Measurements from ENCODE around the gene IGLL1.
"Not testable (repeated sequence)": the region's sequence is repeated elsewhere in the genome, so short reads cannot be mapped to it uniquely, and the experiment has no call there.

Gene IGLL1

DNA sequence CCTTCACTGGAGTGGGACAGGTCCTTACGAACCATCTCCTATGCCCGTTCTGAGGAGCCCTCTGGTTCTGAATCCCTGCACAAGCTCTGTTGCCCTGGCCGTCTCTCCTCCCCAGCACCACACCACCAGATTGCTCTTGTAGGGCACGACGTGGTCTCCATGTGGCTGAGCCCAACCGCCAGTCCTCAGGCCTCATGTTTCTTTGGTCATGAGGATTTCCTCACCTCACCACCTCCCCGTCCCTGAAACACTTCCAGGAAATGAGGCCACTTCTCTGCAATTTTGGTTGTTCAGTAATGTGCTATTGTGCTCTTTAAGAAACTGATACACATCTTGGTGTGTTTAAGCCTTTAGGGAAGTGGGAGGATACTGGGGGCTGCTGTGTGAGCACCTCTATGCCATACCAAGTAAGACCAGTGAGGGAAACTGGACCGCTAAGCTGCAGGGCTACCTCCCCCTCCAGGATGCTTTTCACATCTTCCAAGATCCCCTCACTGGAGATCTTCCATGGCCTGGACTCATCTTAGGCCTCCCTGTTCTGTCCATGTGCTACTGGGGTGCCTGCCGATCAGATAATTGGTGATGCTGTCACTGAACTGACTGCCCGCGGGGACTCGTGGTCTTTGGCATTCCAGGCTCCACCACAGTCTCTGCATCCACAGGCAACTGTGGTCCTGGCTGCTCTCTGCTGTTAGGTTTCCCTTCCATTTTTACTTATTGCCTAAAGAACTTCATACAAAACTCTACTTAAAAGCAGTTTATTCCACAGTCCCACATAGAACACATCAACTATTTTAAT is 30.1 kb upstream of the IGLL1 start:
- Histone ChIP-seq H3K4me1 (ENCODE audit: control insufficient read depth, insufficient read depth, low read length) (peaks cover 6% of the 10 kb centered on the region), H3K4me3 (ENCODE audit: insufficient read depth, low read depth, low read length) (no peak overlapping the region), H3K9me3 (ENCODE audit: control insufficient read depth, low read length) (no peaks in the 10 kb centered on the region), H3K36me3 (ENCODE audit: control insufficient read depth, insufficient read depth, low read length) (no peaks in the 10 kb centered on the region), H3K27me3 (ENCODE audit: control insufficient read depth, insufficient read depth, low read length, poor library complexity, severe bottlenecking) (no peaks in the 10 kb centered on the region), H3K27ac (ENCODE audit: insufficient read depth, low read depth, low read length, poor library complexity, severe bottlenecking) (no peak overlapping the region)
- WGBS, 2 experiments: 87 to 89% methylated on average over 12 of the region's 12 CpGs

DNA sequence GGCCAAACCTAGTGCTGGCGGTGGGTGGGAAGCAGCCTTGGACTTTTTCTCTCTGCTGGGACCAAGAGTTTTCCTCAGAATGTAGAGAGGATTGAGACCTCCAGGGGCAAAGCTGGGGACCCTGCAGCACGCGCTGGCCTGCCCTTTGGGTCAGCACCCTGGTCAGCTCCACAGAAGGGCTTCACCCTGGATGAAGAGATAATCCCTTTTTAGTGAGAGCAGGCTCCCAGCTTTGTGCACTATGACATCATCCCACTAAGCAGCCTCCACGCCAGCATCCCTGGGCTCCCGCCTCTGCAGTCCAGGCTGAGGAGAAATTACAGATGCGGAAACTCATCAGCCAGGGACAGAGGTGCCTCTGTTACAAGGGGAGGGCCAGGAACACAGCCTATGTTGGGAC is 28.5 kb upstream of the IGLL1 start:
- Histone ChIP-seq H3K27me3 (ENCODE audit: control insufficient read depth, insufficient read depth, low read length, poor library complexity, severe bottlenecking) (no peaks in the 10 kb centered on the region), H3K4me3 (ENCODE audit: insufficient read depth, low read depth, low read length) (no peak overlapping the region), H3K9me3 (ENCODE audit: control insufficient read depth, low read length) (no peaks in the 10 kb centered on the region), H3K4me1 (ENCODE audit: control insufficient read depth, insufficient read depth, low read length) (peaks cover 6% of the 10 kb centered on the region), H3K27ac (ENCODE audit: insufficient read depth, low read depth, low read length, poor library complexity, severe bottlenecking) (no peak overlapping the region), H3K36me3 (ENCODE audit: control insufficient read depth, insufficient read depth, low read length) (no peaks in the 10 kb centered on the region)
- WGBS, 2 experiments: 29 to 30% methylated on average over 6 of the region's 6 CpGs

DNA sequence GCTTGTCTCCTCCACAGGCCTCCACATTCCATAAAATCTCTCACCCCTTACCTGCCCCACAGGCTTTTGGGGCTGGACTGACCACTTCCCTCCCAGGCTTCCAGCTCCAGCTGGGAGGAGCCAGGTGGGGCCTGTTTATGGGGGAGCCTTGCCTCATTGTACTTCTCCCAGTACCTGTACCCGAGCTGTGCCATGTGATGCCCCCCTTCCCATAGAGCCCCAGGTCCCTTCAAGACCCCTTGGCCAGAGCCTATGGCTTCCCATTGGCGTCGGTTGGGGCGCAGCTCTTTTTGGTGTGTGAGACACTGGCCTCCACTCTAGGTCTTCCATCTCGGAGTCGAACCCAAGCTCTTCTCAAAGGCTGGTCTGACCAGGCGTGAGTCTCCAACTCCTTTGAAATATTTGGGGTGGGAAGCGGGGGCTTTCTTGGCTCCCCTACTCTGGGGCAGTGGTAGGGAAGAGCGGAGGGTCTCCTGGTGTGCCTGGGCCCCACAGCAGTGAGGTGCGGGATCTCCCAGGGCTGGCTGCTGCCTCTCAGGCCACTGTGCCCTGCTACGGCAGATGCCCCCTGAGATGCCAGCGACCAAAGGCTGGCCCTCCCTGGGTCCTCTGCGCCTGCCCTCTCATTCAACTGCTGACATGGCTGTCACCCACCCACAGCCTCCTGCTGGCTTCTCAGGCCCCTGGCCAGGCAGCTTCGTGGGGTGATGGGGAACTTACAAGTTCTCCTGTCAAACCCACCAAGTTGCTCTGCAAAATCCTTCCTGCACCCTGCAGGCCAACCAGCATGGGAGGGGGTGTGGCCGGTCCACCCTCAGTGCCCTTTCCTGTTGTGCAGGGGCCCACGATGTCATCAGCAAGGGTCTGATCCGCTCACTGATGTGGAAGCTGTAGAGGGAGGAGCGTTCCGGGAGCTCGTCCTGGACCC is 26.4 kb upstream of the IGLL1 start:
- no peak overlapping the region for H3K4me3 ChIP-seq (ENCODE audit: insufficient read depth, low read depth, low read length)
- H3K27ac ChIP-seq (ENCODE audit: insufficient read depth, low read depth, low read length, poor library complexity, severe bottlenecking): no peak overlapping the region
- H3K27me3 ChIP-seq (ENCODE audit: control insufficient read depth, insufficient read depth, low read length, poor library complexity, severe bottlenecking): no peaks in the 10 kb centered on the region
- H3K36me3 ChIP-seq (ENCODE audit: control insufficient read depth, insufficient read depth, low read length): no peaks in the 10 kb centered on the region
- WGBS, 2 experiments: 86% methylated on average over 20 of the region's 20 CpGs
- no peaks in the 10 kb centered on the region for H3K9me3 ChIP-seq (ENCODE audit: control insufficient read depth, low read length)
- H3K4me1 ChIP-seq (ENCODE audit: control insufficient read depth, insufficient read depth, low read length): peaks cover 6% of the 10 kb centered on the region

DNA sequence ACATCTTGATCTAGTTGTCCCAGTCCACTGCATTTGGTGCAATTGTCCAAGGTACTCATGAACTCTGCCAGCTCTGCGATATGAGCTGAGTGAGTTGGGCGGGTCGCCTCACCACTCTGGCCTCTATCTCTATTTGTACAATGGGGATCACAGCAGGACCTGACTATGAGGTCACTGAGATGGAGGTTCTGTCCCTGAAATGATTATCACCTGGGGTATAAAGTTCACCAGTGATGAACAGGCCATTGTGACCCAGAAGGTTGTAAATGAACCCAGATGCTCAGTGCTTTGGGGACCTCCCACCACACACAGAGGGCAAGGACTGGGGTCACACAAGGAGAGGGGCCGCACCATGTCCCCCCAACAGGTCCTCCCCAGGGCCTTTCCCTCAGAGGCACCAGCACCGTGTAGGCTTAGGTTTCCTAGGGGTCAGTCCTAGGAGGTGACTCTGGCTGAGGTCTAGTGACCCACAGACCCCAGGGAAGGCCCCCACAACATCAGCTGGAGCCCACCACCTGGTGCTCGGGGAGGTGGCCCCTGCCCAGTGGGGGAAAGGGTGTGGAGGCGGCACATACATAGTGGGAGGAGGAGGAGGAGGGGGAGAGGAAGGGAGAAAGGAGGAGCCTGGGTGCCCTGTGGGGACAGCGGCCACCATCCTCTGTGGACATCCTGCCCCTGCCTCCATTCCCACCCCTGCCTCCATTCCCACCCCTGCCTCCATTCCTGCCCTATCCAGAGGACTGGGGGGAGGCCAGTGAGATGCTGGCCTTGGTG is 25.0 kb upstream of the IGLL1 start:
- Histone ChIP-seq H3K36me3 (ENCODE audit: control insufficient read depth, insufficient read depth, low read length) (no peaks in the 10 kb centered on the region), H3K4me1 (ENCODE audit: control insufficient read depth, insufficient read depth, low read length) (peaks cover 6% of the 10 kb centered on the region), H3K9me3 (ENCODE audit: control insufficient read depth, low read length) (no peaks in the 10 kb centered on the region), H3K4me3 (ENCODE audit: insufficient read depth, low read depth, low read length) (no peak overlapping the region), H3K27me3 (ENCODE audit: control insufficient read depth, insufficient read depth, low read length, poor library complexity, severe bottlenecking) (no peaks in the 10 kb centered on the region), H3K27ac (ENCODE audit: insufficient read depth, low read depth, low read length, poor library complexity, severe bottlenecking) (no peak overlapping the region)
- 86 to 89% methylated on average over 8 of the region's 8 CpGs for WGBS, 2 experiments

DNA sequence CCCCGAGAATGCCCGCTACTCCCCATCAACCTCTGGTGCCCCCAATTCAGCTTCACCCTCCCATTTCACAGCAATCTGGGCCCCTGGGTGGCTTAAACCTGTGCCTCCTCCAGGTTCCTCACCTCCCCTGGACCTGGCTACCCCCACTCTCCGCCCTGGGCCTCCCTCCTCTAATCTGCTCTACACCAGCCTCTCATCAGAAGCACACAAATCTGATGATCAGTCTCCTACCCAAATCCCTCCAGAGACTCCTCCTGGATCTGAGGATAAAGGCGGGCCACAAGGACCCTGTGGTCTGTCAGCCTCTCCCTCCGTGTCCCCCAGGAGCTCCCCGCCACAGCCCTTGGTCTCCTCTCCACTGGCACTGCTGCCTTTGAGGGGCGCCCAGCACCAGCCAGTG is 23.2 kb upstream of the IGLL1 start:
- 84 to 86% methylated on average over 7 of the region's 7 CpGs for WGBS, 2 experiments

DNA sequence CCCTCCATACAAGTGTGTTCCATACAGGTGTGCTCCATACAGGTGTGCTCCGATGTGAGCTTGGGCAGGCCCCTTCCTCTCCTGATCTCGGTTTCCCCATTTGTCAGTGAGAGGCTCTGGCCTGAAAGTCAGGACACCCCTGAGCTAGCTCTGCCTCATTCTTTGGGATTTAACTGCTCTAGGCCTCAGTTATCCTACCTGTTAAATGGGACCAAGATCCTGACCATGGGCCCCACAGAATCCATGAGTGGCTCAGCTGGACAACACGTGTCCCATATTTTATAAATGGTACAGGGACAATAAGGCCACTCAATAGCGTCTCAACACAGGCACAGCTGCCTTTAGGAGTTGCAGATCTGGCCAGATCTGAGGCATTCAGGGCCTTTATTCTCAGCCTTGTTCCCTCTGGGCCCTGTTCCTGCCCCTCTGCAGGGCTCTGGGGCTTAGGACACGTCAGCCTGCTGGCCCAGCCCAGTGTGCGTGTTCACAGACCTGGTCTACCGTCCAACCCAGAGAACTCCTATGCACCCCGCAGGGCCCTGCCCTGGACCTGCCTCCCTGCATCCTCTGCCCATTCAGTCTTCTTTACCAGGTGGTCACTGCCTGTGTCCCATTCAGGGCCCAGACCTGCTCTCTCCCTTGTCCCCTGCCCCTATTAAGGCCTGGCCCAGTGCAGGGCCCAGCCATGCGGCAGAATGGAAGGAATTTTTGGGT is 18.9 kb upstream of the IGLL1 start:
- no peak overlapping the region for H3K4me3 ChIP-seq (ENCODE audit: insufficient read depth, low read depth, low read length)
- no peaks in the 10 kb centered on the region for H3K27me3 ChIP-seq (ENCODE audit: control insufficient read depth, insufficient read depth, low read length, poor library complexity, severe bottlenecking)
- 92 to 95% methylated on average over 9 of the region's 9 CpGs for WGBS, 2 experiments
- no peaks in the 10 kb centered on the region for H3K9me3 ChIP-seq (ENCODE audit: control insufficient read depth, low read length)
- H3K36me3 ChIP-seq (ENCODE audit: control insufficient read depth, insufficient read depth, low read length): no peaks in the 10 kb centered on the region
- no peak overlapping the region for H3K27ac ChIP-seq (ENCODE audit: insufficient read depth, low read depth, low read length, poor library complexity, severe bottlenecking)
- H3K4me1 ChIP-seq (ENCODE audit: control insufficient read depth, insufficient read depth, low read length): no peaks in the 10 kb centered on the region

More for the DNA sequence above, 23.2 kb upstream of the IGLL1 start:
- H3K9me3 ChIP-seq (ENCODE audit: control insufficient read depth, low read length): no peaks in the 10 kb centered on the region
- H3K27me3 ChIP-seq (ENCODE audit: control insufficient read depth, insufficient read depth, low read length, poor library complexity, severe bottlenecking): no peaks in the 10 kb centered on the region
- H3K4me3 ChIP-seq (ENCODE audit: insufficient read depth, low read depth, low read length): no peak overlapping the region
- H3K4me1 ChIP-seq (ENCODE audit: control insufficient read depth, insufficient read depth, low read length): no peaks in the 10 kb centered on the region
- H3K36me3 ChIP-seq (ENCODE audit: control insufficient read depth, insufficient read depth, low read length): no peaks in the 10 kb centered on the region
- no peak overlapping the region for H3K27ac ChIP-seq (ENCODE audit: insufficient read depth, low read depth, low read length, poor library complexity, severe bottlenecking)

DNA sequence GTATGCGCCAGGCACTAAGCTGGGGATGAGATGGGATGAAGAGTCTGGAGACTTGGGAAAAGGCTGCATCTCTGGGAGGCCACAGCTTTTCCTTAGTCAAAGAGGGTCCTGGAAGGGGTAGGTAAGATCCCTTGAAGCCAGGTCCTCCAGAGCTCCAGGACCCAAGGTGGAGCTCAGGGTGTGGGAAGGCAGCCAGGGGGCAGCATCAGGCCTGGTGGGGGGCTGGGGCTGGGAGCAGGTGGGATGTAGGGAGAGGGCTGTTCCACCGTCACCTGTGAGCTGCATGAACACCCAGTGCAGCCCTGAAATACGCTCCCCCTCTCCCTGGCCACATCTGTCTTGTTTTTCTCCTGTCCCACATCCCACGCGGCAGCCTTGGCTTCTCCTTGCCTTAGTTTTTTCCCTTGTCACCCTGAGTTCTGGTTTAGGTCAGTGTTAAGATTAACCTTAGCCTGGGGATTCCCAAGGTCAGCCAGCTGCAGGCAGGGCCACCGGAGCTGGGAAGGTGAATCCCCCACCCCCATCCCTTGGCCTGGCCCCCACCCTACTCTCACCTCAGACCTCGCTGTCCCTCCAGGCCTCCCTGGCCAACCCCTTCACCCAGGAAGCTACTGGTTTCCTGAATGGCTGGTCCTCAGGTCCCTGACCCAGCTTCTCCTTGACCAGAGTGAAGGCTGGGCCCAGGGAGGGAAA is 17.6 kb upstream of the IGLL1 start:
- H3K9me3 ChIP-seq (ENCODE audit: control insufficient read depth, low read length); H3K36me3 ChIP-seq (ENCODE audit: control insufficient read depth, insufficient read depth, low read length); H3K27me3 ChIP-seq (ENCODE audit: control insufficient read depth, insufficient read depth, low read length, poor library complexity, severe bottlenecking); H3K4me1 ChIP-seq (ENCODE audit: control insufficient read depth, insufficient read depth, low read length); H3K4me3 ChIP-seq (ENCODE audit: insufficient read depth, low read depth, low read length); H3K27ac ChIP-seq (ENCODE audit: insufficient read depth, low read depth, low read length, poor library complexity, severe bottlenecking): not testable (repeated sequence)
- 69 to 82% methylated on average over 2 to 3 of the region's 7 CpGs for WGBS, 2 experiments

DNA sequence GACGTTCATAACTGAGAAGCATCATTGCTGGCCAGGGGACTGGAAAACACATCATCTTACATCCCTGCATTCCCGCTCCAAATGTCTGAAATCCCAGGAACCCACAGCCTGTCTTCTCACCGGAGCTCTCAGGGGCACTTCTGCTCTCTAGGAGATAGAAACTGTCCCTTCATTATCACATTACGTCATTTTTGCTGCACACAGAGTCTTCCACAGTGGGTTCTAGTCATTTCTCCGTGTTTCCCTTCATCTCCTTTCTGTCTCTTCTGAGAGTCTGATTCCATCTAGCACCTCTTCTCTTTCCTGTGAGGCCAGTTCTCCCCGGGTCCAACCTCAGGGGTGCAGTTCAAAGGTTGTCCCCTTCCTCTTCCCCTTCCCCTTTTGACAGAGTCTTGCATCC is 15.8 kb upstream of the IGLL1 start:
- H3K4me1 ChIP-seq (ENCODE audit: control insufficient read depth, insufficient read depth, low read length); H3K9me3 ChIP-seq (ENCODE audit: control insufficient read depth, low read length); H3K36me3 ChIP-seq (ENCODE audit: control insufficient read depth, insufficient read depth, low read length); H3K4me3 ChIP-seq (ENCODE audit: insufficient read depth, low read depth, low read length); H3K27me3 ChIP-seq (ENCODE audit: control insufficient read depth, insufficient read depth, low read length, poor library complexity, severe bottlenecking); H3K27ac ChIP-seq (ENCODE audit: insufficient read depth, low read depth, low read length, poor library complexity, severe bottlenecking): not testable (repeated sequence)
- WGBS, 2 experiments: 71 to 74% methylated on average over 6 of the region's 6 CpGs

DNA sequence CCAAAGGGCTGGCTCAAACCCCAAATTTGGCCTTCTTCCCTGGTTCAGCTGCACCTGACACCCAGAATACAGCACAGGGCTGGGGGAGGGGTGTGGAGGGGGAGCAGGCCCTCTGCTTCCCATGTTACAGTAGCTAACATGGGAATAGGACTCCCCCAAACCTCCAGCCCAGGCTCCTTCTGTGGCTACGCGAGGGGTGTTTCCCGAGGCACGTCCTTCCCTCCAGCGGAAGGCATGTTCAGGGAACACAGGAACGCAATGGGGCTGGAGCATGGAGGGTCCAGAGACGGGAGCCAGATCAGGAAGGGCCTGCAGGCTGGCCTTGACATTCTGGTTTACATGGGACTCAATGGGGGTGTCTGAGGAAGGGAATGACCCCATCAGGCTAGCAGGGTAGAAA is 11.8 kb upstream of the IGLL1 start:
- Histone ChIP-seq H3K27me3 (ENCODE audit: control insufficient read depth, insufficient read depth, low read length, poor library complexity, severe bottlenecking) (no peaks in the 10 kb centered on the region), H3K4me3 (ENCODE audit: insufficient read depth, low read depth, low read length) (no peak overlapping the region), H3K36me3 (ENCODE audit: control insufficient read depth, insufficient read depth, low read length) (no peaks in the 10 kb centered on the region), H3K9me3 (ENCODE audit: control insufficient read depth, low read length) (no peaks in the 10 kb centered on the region), H3K4me1 (ENCODE audit: control insufficient read depth, insufficient read depth, low read length) (no peaks in the 10 kb centered on the region), H3K27ac (ENCODE audit: insufficient read depth, low read depth, low read length, poor library complexity, severe bottlenecking) (no peak overlapping the region)
- 81 to 82% methylated on average over 7 of the region's 7 CpGs for whole genome bisulfite sequencing, 2 experiments

All from ectodermal cell (in vitro differentiated cells).